Ishikawa (cell line): Measurements from ENCODE around the gene HTT.

Source experiments
- CEBPB ChIP-seq: IDR thresholded peaks from 2 replicates; pipeline ENCODE4 v1.6.1; 2012
- CREB1 ChIP-seq: IDR thresholded peaks from 2 replicates; pipeline ENCODE4 v1.6.1; 2012; ENCODE audit warnings: low read depth
- EGR1 ChIP-seq: IDR thresholded peaks from 2 replicates; pipeline ENCODE4 v1.6.1; 2012
- EP300 ChIP-seq: IDR thresholded peaks from 2 replicates; pipeline ENCODE4 v1.6.1; 2012; ENCODE audit warnings: borderline replicate concordance
- FOXM1 ChIP-seq: IDR thresholded peaks from 2 replicates; pipeline ENCODE4 v1.6.1; 2012; ENCODE audit warnings: low read depth, borderline replicate concordance
- MAX ChIP-seq: IDR thresholded peaks from 2 replicates; pipeline ENCODE4 v1.6.1; 2012
- NFIC ChIP-seq: IDR thresholded peaks from 2 replicates; pipeline ENCODE4 v1.6.1; 2012
- RAD21 ChIP-seq: IDR thresholded peaks from 2 replicates; pipeline ENCODE4 v1.6.1; 2012; ENCODE audit warnings: low read depth
- REST ChIP-seq: IDR thresholded peaks from 2 replicates; pipeline ENCODE4 v1.6.1; 2012; ENCODE audit warnings: low read depth, mild to moderate bottlenecking
- TAF1 ChIP-seq: IDR thresholded peaks from 2 replicates; pipeline ENCODE4 v1.6.1; 2012; ENCODE audit warnings: low read depth, mild to moderate bottlenecking
- TCF12 ChIP-seq: IDR thresholded peaks from 2 replicates; pipeline ENCODE4 v1.6.1; 2012; ENCODE audit warnings: low read depth
- TEAD4 ChIP-seq: IDR thresholded peaks from 2 replicates; pipeline ENCODE4 v1.6.1; 2012
- USF1 ChIP-seq: IDR thresholded peaks from 2 replicates; pipeline ENCODE4 v1.6.1; 2012
- YY1 ChIP-seq: IDR thresholded peaks from 2 replicates; pipeline ENCODE4 v1.6.1; 2012; ENCODE audit warnings: low read depth
- ZBTB7A ChIP-seq: IDR thresholded peaks from 2 replicates; pipeline ENCODE4 v1.6.1; 2012; ENCODE audit warnings: low read depth

Gene HTT

GRCh38 chr4:3096202-3096601, 21.7 kb downstream of the HTT start:
- TF ChIP-seq MAX: no peak
- no peak for TF ChIP-seq TCF12
- TF ChIP-seq ZBTB7A: no peak
- no peak for TF ChIP-seq TEAD4
- TF ChIP-seq EGR1: no peak
- no peak for TF ChIP-seq REST
- TF ChIP-seq CEBPB: no peak
- TF ChIP-seq CREB1: no peak
- TF ChIP-seq USF1: no peak
- no peak for TF ChIP-seq NFIC

GRCh38 chr4:3098346-3098745, 23.9 kb downstream of the HTT start:
- TF ChIP-seq CREB1 (no peak), REST (no peak), NFIC (no peak), CEBPB (no peak), MAX (no peak), TAF1 (no peak), TEAD4 (no peak), EP300 (no peak), FOXM1 (no peak), RAD21 (no peak)

- TF ChIP-seq TAF1 (no peak), TEAD4 (peak; percentile 54), RAD21 (peak; percentile 84), EGR1 (no peak), EP300 (no peak), CEBPB (no peak), NFIC (no peak), REST (no peak)
Observed at GRCh38 chr4:3106339-3107186, 32.1 kb downstream of the HTT start.

- no peak for TF ChIP-seq CREB1
- TF ChIP-seq CEBPB: no peak
- TF ChIP-seq USF1: no peak
- TF ChIP-seq YY1: no peak
- no peak for TF ChIP-seq ZBTB7A
- TF ChIP-seq MAX: no peak
- no peak for TF ChIP-seq TEAD4
- TF ChIP-seq EP300: no peak
- TF ChIP-seq REST: no peak
- TF ChIP-seq TCF12: no peak
- TF ChIP-seq TAF1: no peak
- no peak for TF ChIP-seq FOXM1
- TF ChIP-seq EGR1: no peak
- no peak for TF ChIP-seq RAD21
- TF ChIP-seq NFIC: no peak
Observed at GRCh38 chr4:3107271-3107670, 32.8 kb downstream of the HTT start.
